ENCODE measurements around the gene VCL.

- TF ChIP-seq CTCF (conservative IDR thresholded peaks at IDR 0.05; ENCODE audit: low read depth, low read length) = no peak
- no peak for TF ChIP-seq EZH2 (IDR thresholded peaks at IDR 0.05; ENCODE audit: low read length, unreplicated experiment)
- TF ChIP-seq EZH2phosphoT487 (IDR thresholded peaks at IDR 0.05; ENCODE audit: borderline replicate concordance, low read length) = no peak
These were observed 29.8 kb upstream of the VCL start for GRCh38 chr10:73968098-73968521.
